HepG2 (cell line): ENCODE measurements around the gene CTCF. TPM values are rescaled to one million over a fixed set of nuclear protein-coding genes. Genes with fewer than 3 reads are reported as not detected.

Experiments used
- CEBPZ ChIP-seq: IDR thresholded peaks from 2 replicates; pipeline ENCODE4 v1.6.1; 2012; ENCODE audit warnings: low read length, improper control_type of control experiment
- FOSL1 ChIP-seq: sonication (generic); formaldehyde crosslinking; IDR thresholded peaks from 2 replicates; pipeline ENCODE4 v1.9.0; 2021; ENCODE audit warnings: missing genetic modification reagents, borderline replicate concordance
- NFAT5 ChIP-seq: sonication (generic); formaldehyde crosslinking; IDR thresholded peaks from 2 replicates; pipeline ENCODE4 v1.4.0; 2020; ENCODE audit warnings: missing genetic modification reagents
- NFRKB ChIP-seq: fragments of 450-650 bp; IDR thresholded peaks from 2 replicates; pipeline ENCODE4 v1.6.1; 2017
- SNAPC4 ChIP-seq: sonication (generic); formaldehyde crosslinking; IDR thresholded peaks from 2 replicates; pipeline ENCODE4 v1.4.0; 2020; ENCODE audit warnings: mild to moderate bottlenecking, missing genetic modification reagents
- ZFP62 ChIP-seq: sonication (generic); formaldehyde crosslinking; IDR thresholded peaks from 2 replicates; pipeline ENCODE4 v1.4.0; 2020; ENCODE audit warnings: missing genetic modification reagents
- ZNF24 ChIP-seq: fragments of 450-650 bp; IDR thresholded peaks from 2 replicates; pipeline ENCODE4 v1.6.1; 2017; ENCODE audit warnings: antibody characterized with exemption, mild to moderate bottlenecking
- ZNF558 ChIP-seq: sonication (generic); formaldehyde crosslinking; IDR thresholded peaks from 2 replicates; pipeline ENCODE4 v1.9.0; 2022; ENCODE audit warnings: mild to moderate bottlenecking, missing genetic modification reagents, borderline replicate concordance
- ZNF766 ChIP-seq: sonication (generic); formaldehyde crosslinking; IDR thresholded peaks from 2 replicates; pipeline ENCODE4 v1.5.0; 2020; ENCODE audit warnings: missing genetic modification reagents, borderline replicate concordance
- polyA plus RNA-seq, 8 experiments: library from polyadenylated mRNA; depleted of rRNA in 3 of 8; stranded (reverse) in 7 of 8; unstranded in 1 of 8; fragments of >200 nt; fragmentation: Illumina TruSeq in 4 of 8; extraction: Trizol in 4 of 8; gene quantifications; 2 replicates each; pipeline versions ENCODE4 v1.2.1 to v1.2.3, GENCODE V29; 2011 to 2016; ENCODE audit warnings: low read depth in 4 of 8, missing spikeins in 1 of 8, mixed read lengths in 1 of 8; ENCODE audit not compliant: insufficient read depth in 1 of 8
- total RNA-seq, 5 experiments: library from RNA; depleted of rRNA; stranded (reverse); fragments of >200 nt; fragmentation: Illumina TruSeq; extraction: Trizol; gene quantifications; 2 replicates each; pipeline ENCODE4 v1.2.3, GENCODE V29; 2016; ENCODE audit warnings: low read depth in 1 of 5

Gene CTCF
- total and polyA plus RNA-seq, 2 of the 13 experiments (the other 11 are each of a cell fraction or from before 2014, with no cell fraction given) = 19.5 to 37.5 TPM

GRCh38 chr16:67521095-67521804, 41.1 kb upstream of the CTCF start (continued):
- 0 out of 2 replicates have a peak, but pooled peaks have one; percentile 46 for TF ChIP-seq NFAT5 (CRISPR knock-in tag)
- TF ChIP-seq ZFP62 (CRISPR knock-in tag) = no peak
- no peak; the same call in 1 of the 2 replicates for TF ChIP-seq SNAPC4 (CRISPR knock-in tag)
- TF ChIP-seq ZNF766 (CRISPR knock-in tag) = no peak
- TF ChIP-seq FOSL1 = no peak
- TF ChIP-seq NFRKB = no peak
- TF ChIP-seq ZNF24 = 0 out of 2 replicates have a peak, but pooled peaks have one; percentile 14
- TF ChIP-seq CEBPZ = no peak
- TF ChIP-seq ZNF558 = no peak
